H9 (cell line): Measurements from ENCODE around the gene NVL. TPM values are rescaled to one million over a fixed set of nuclear protein-coding genes. Genes with fewer than 3 reads are reported as not detected.
A peak's percentile ranks its signal among the peaks of the same experiment; 100 is the strongest.

Source experiments
- DNase-seq: peaks from one replicate; pipeline ENCODE4 v3.0.0-alpha.2; 2017
- H2AFZ ChIP-seq: one replicate; pipeline ENCODE4 v1.6.1; 2013; ENCODE audit warnings: mild to moderate bottlenecking, low read length, control low read depth, moderate library complexity
- H2AK5ac ChIP-seq: 2 replicates; pipeline ENCODE4 v1.6.1; 2013; ENCODE audit warnings: low read length, control low read depth, mixed read lengths; ENCODE audit not compliant: insufficient read length
- H2BK120ac ChIP-seq: one replicate; pipeline ENCODE4 v1.6.1; 2013; ENCODE audit warnings: low read depth, mild to moderate bottlenecking, low read length, control low read depth, inconsistent platforms; ENCODE audit not compliant: poor library complexity, severe bottlenecking
- H2BK12ac ChIP-seq: 2 replicates; pipeline ENCODE4 v1.6.1; 2013; ENCODE audit warnings: low read length, control low read depth, mixed read lengths, low read depth; ENCODE audit not compliant: insufficient read length
- H2BK15ac ChIP-seq: 2 replicates; pipeline ENCODE4 v1.6.1; 2013; ENCODE audit warnings: low read depth, low read length, control low read depth
- H2BK20ac ChIP-seq: one replicate; pipeline ENCODE4 v1.6.1; 2013; ENCODE audit warnings: low read depth, mild to moderate bottlenecking, low read length, control low read depth, inconsistent platforms; ENCODE audit not compliant: poor library complexity, severe bottlenecking
- H2BK5ac ChIP-seq: 2 replicates; pipeline ENCODE4 v1.6.1; 2013; ENCODE audit warnings: low read length, control low read depth, mixed read lengths; ENCODE audit not compliant: insufficient read length
- H3K14ac ChIP-seq: 2 replicates; pipeline ENCODE4 v1.6.1; 2013; ENCODE audit warnings: low read length, control low read depth; ENCODE audit not compliant: insufficient read depth
- H3K18ac ChIP-seq: 2 replicates; pipeline ENCODE4 v1.6.1; 2013; ENCODE audit warnings: low read depth, mild to moderate bottlenecking, mixed read lengths, low read length, control low read depth; ENCODE audit not compliant: insufficient read length
- H3K23ac ChIP-seq: 2 replicates; pipeline ENCODE4 v1.6.1; 2013; ENCODE audit warnings: low read length, control low read depth, mixed read lengths, low read depth; ENCODE audit not compliant: insufficient read length
- H3K23me2 ChIP-seq: 2 replicates; pipeline ENCODE4 v1.6.1; 2013; ENCODE audit warnings: low read depth, mild to moderate bottlenecking, mixed read lengths, low read length, control low read depth; ENCODE audit not compliant: insufficient read length, poor library complexity, severe bottlenecking
- H3K27ac ChIP-seq: 2 replicates; pipeline ENCODE4 v1.5.1; 2013; ENCODE audit warnings: low read length, control low read depth, mixed read lengths, low read depth; ENCODE audit not compliant: insufficient read length
- H3K27me3 ChIP-seq: 2 replicates; pipeline ENCODE4 v1.6.1; 2013; ENCODE audit warnings: low read length, control low read depth, inconsistent platforms; ENCODE audit not compliant: insufficient read depth
- H3K4ac ChIP-seq: 2 replicates; pipeline ENCODE4 v1.6.1; 2013; ENCODE audit warnings: low read depth, mild to moderate bottlenecking, control low read depth, inconsistent platforms, low read length, moderate library complexity
- H3K4me1 ChIP-seq: 2 replicates; pipeline ENCODE4 v1.6.1; 2013; ENCODE audit warnings: low read length, control low read depth, inconsistent platforms; ENCODE audit not compliant: insufficient read depth
- H3K4me2 ChIP-seq: 2 replicates; pipeline ENCODE4 v1.6.1; 2013; ENCODE audit warnings: low read length, control low read depth, mixed read lengths; ENCODE audit not compliant: insufficient read length, insufficient read depth
- H3K56ac ChIP-seq: 2 replicates; pipeline ENCODE4 v1.6.1; 2013; ENCODE audit warnings: low read depth, mild to moderate bottlenecking, mixed read lengths, low read length, control low read depth; ENCODE audit not compliant: insufficient read length
- H3K79me1 ChIP-seq: 2 replicates; pipeline ENCODE4 v1.6.1; 2013; ENCODE audit warnings: low read depth, mild to moderate bottlenecking, moderate library complexity, low read length, control low read depth, inconsistent platforms; ENCODE audit not compliant: insufficient read depth, poor library complexity, severe bottlenecking
- H3K79me2 ChIP-seq: 2 replicates; pipeline ENCODE4 v1.6.1; 2013; ENCODE audit warnings: low read length, control low read depth, inconsistent platforms; ENCODE audit not compliant: insufficient read depth
- H3K9ac ChIP-seq: 2 replicates; pipeline ENCODE4 v1.6.1; 2013; ENCODE audit warnings: low read length, control low read depth, mixed read lengths; ENCODE audit not compliant: insufficient read length; ENCODE audit errors: extremely low read depth
- H3K9me3 ChIP-seq: one replicate; pipeline ENCODE4 v1.6.1; 2013; ENCODE audit warnings: low read depth, low read length, inconsistent platforms; ENCODE audit not compliant: control insufficient read depth
- H3T11ph ChIP-seq: one replicate; pipeline ENCODE4 v1.6.1; 2013; ENCODE audit warnings: mild to moderate bottlenecking, low read length, control low read depth, inconsistent platforms
- H4K20me1 ChIP-seq: one replicate; pipeline ENCODE4 v1.6.1; 2013; ENCODE audit not compliant: control insufficient read depth, insufficient read length, insufficient read depth
- H4K5ac ChIP-seq: 2 replicates; pipeline ENCODE4 v1.6.1; 2013; ENCODE audit warnings: low read depth, mild to moderate bottlenecking, mixed read lengths, low read length, control low read depth; ENCODE audit not compliant: insufficient read length
- H4K8ac ChIP-seq: replicated peaks from 2 replicates; pipeline ENCODE4 v1.6.1; 2013; ENCODE audit warnings: low read length, control low read depth, mixed read lengths, low read depth; ENCODE audit not compliant: insufficient read length
- H4K91ac ChIP-seq: 2 replicates; pipeline ENCODE4 v1.6.1; 2013; ENCODE audit warnings: low read depth, mild to moderate bottlenecking, moderate library complexity, mixed read lengths, low read length, control low read depth; ENCODE audit not compliant: insufficient read length
- H3K27ac Mint-ChIP-seq, 3 experiments: 2 replicates in 2 of 3; 3 replicates in 1 of 3; pipeline ENCODE4 v1.8.0; 2020 to 2021; ENCODE audit warnings: mixed read lengths in 3 of 3, mild to moderate bottlenecking in 1 of 3, moderate library complexity in 1 of 3
- H3K27me3 Mint-ChIP-seq: 2 replicates; pipeline ENCODE4 v1.8.0; 2021; ENCODE audit warnings: low read depth, mild to moderate bottlenecking, moderate library complexity, mixed read lengths
- H3K36me3 Mint-ChIP-seq, 3 experiments: 2 replicates in 2 of 3; 3 replicates in 1 of 3; pipeline ENCODE4 v1.8.0; 2020 to 2021; ENCODE audit warnings: low read depth in 3 of 3, mixed read lengths in 3 of 3; ENCODE audit not compliant: insufficient read depth in 1 of 3
- H3K4me1 Mint-ChIP-seq, 2 experiments: 2 replicates each; pipeline ENCODE4 v1.8.0; 2020; ENCODE audit warnings: mixed read lengths in 2 of 2
- H3K4me3 Mint-ChIP-seq, 2 experiments: 2 replicates in 1 of 2; 3 replicates in 1 of 2; pipeline ENCODE4 v1.8.0; 2020 to 2021; ENCODE audit warnings: mild to moderate bottlenecking in 2 of 2, mixed read lengths in 2 of 2, moderate library complexity in 1 of 2
- H3K9me3 Mint-ChIP-seq, 2 experiments: 2 replicates in 1 of 2; 3 replicates in 1 of 2; pipeline ENCODE4 v1.8.0; 2020; ENCODE audit warnings: mild to moderate bottlenecking in 2 of 2, mixed read lengths in 2 of 2, moderate library complexity in 1 of 2
- WGBS: extraction: QIAGEN DNeasy Blood & Tissue Kit; methylation state at CpG from one replicate; pipeline ENCODE4 v1.1.7; 2013; ENCODE audit warnings: missing lambda C conversion rate, low lambda C conversion rate, mixed read lengths; ENCODE audit not compliant: insufficient read length; ENCODE audit errors: extremely low coverage; 5-methylcytosine and 5-hydroxymethylcytosine counted together
- total RNA-seq: library from RNA; stranded (reverse); gene quantifications from 2 replicates; pipeline ENCODE4 v1.2.1, GENCODE V29; 2021
- TF ChIP-seq, protein P1 (sequence below): fragments of 200-600 bp; sonication (generic); conservative IDR thresholded peaks from 3 replicates; pipeline ENCODE4 v1.8.0; 2021; ENCODE audit warnings: antibody characterized with exemption, mild to moderate bottlenecking

The NVL gene
- total RNA-seq, 1 experiment from 2014 or later, result 66.9 TPM

DNA sequence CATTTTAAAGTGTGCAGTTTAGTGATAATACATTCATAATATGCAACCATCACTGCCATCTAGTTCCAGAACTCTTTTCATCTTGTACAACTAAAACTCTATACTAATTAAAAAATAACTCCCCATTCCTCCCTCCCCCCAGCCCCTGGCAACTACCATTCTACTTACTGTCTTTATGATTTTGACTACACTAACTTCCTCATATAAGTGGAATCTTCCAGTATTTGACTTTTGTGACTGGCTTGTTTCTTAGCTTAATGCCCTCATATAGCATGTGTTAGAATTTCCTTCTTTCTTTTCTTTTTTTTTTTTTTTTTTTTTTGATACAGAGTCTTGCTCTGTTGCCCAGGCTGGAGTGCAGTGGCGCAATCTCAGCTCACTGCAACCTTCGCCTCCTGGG is 1.4 kb upstream of the NVL start:
- Mint-ChIP-seq H3K4me1 (peaks cover 25 to 31% of the 10 kb centered on the region in 2 experiments), H3K27me3 (no peaks in the 10 kb centered on the region), H3K9me3 (no peaks in the 10 kb centered on the region), H3K36me3 (peaks cover 0 to 6% (median 4%) of the 10 kb centered on the region in 3 experiments; a peak in 3 of 7 replicates), H3K4me3 (peak overlapping the region; percentile 93 to 99; a peak in 3 of 5 replicates), H3K27ac (no peak overlapping the region)
- Histone ChIP-seq H3K79me2 (peaks cover 12% of the 10 kb centered on the region; the same call in 1 of the 2 replicates), H3K4me1 (no peaks in the 10 kb centered on the region), H3K56ac (no peak overlapping the region), H4K20me1 (no peaks in the 10 kb centered on the region), H2BK120ac (no peak overlapping the region), H3K23me2 (peaks cover 9% of the 10 kb centered on the region), H2AK5ac (no peak overlapping the region), H4K8ac (no peak overlapping the region), H4K5ac (no peak overlapping the region), H3K79me1 (peaks cover 8% of the 10 kb centered on the region), H3K27me3 (no peaks in the 10 kb centered on the region), H3K27ac (no peak overlapping the region), H3K14ac (no peak overlapping the region), H3K4me2 (no peak overlapping the region), H2AFZ (no peak overlapping the region), H3K9me3 (no peaks in the 10 kb centered on the region), H2BK5ac (no peak overlapping the region), H2BK15ac (no peak overlapping the region), H2BK20ac (no peak overlapping the region), H3K9ac (no peak overlapping the region), H2BK12ac (no peak overlapping the region), H3K23ac (no peak overlapping the region), H3T11ph (no peak overlapping the region), H3K18ac (no peak overlapping the region), H3K4ac (no peak overlapping the region), H4K91ac (no peak overlapping the region)
- TF ChIP-seq, protein P1, sequence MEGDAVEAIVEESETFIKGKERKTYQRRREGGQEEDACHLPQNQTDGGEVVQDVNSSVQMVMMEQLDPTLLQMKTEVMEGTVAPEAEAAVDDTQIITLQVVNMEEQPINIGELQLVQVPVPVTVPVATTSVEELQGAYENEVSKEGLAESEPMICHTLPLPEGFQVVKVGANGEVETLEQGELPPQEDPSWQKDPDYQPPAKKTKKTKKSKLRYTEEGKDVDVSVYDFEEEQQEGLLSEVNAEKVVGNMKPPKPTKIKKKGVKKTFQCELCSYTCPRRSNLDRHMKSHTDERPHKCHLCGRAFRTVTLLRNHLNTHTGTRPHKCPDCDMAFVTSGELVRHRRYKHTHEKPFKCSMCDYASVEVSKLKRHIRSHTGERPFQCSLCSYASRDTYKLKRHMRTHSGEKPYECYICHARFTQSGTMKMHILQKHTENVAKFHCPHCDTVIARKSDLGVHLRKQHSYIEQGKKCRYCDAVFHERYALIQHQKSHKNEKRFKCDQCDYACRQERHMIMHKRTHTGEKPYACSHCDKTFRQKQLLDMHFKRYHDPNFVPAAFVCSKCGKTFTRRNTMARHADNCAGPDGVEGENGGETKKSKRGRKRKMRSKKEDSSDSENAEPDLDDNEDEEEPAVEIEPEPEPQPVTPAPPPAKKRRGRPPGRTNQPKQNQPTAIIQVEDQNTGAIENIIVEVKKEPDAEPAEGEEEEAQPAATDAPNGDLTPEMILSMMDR, result no peak
- WGBS, result no CpG with 5 or more reads among the region's 2 CpGs
- no peak for DNase-seq
